NCI-H1105 (cell line): ENCODE results near the gene M6PR.
"Not testable (repeated sequence)": the region's sequence is repeated elsewhere in the genome, so short reads cannot be mapped to it uniquely, and the experiment has no call there.

Experiments used
- DNase-seq: peaks from one replicate; lab custom pipeline; 2025; lab: John Stamatoyannopoulos, UW

The M6PR gene

GRCh38 chr12:8912914-8913313 lies 36.5 kb downstream of the M6PR start:
- peak; percentile 52 for DNase-seq

GRCh38 chr12:8911606-8912268 lies 37.7 kb downstream of the M6PR start:
- no peak for DNase-seq

DNA sequence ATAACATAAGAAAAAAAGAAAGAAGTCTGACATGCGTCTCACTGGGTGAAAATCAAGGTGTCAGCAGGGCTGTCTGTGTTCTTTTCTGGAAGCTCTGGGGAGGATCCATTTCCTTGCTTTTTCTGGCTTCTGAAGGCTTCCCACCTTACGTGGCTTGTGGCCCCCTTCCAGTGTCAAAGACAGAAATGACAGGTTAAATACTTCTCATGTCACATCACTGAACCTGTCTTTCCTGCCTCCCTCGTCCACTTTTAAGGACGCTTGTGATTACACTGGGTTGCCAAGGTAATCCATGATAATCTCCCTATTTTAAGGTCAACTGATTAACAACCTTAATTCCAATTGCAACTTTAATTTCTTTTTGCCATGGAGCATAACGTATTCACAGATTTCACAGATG lies 39.7 kb downstream of the M6PR start:
- no peak for DNase-seq

DNA sequence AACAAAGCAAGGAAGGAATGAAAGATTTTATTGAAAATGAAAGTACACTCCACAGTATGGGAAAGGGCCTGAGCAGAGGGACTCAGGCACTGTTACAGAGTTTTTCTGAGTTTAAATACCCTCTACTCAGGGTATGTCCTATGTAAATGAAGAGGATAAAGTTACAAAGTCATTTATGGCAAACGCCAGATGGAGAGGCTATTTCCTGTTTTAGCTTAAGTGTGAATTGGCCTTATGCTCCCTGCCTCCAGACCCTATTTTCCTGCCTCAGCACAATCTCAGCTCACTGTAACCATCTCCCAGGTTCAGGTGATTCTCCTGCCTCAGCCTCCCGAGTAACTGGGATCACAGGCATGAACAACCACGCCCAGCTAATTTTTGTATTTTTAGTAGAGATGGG lies 41.9 kb downstream of the M6PR start:
- DNase-seq, result no peak

DNA sequence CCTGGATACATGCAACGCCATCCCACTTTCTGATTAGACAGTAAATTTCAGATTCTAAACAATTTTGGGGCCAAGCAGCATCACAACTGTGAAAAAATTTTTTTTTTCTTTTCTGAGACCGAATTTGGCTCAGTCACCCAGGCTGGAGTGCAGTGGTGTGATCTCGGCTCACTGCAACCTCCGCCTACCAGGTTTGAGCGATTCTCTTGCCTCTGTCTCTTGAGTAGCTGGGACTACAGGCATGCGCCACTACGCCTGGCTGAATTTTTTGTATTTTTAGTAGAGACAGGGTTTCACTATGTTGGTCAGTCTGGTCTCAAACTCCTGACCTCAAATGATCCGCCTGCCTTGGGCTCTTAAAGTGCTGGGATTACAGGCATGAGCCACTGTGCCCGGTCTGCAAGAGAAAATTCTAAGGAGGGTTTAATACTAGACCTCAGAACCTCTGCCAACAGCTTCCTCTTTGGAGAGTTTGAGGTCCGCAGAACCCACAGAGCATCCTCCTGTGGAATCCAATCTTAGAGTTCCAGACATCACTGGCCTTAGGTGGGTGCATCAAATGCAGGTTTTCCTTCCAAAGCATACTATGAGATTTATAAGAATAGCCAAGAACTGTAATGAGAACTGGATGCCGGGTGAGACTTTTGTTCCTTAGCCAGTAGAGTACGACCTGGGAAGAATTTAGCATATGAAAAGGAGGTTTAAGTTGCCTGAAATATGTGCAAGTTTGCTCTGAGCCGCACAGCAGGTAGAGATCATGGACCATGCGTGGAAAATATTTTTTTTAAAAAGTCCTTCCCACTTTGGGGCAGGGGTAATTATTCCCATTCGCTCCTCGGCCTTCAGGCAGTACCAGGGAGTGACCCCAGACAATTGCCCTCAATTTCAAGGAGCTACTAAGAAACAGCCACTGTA lies 42.9 kb downstream of the M6PR start:
- DNase-seq, result no peak

DNA sequence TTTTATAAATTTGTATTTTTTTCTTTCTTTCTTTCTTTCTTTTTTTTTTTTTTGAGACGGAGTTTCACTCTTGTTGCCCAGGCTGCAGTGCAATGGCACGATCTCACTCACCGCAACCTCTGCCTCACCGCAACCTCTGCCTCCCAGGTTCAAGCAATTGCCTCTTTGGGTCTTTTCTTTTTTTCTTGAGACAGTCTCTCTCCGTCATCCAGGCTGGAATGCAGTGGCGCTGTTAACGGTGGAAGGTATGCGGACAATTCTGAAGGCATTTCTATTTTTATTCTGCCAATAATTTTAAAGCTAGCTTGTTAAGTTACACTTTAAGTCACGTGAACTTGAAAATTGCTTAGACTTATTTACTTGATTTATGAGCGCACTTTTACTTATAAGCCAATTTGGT lies 43.9 kb downstream of the M6PR start:
- DNase-seq, result no peak

GRCh38 chr12:8904665-8905064 lies 44.8 kb downstream of the M6PR start:
- DNase-seq, result no peak

- no peak for DNase-seq
Measured at GRCh38 chr12:8903646-8904045, 45.8 kb downstream of the M6PR start.

GRCh38 chr12:8902703-8903102 lies 46.7 kb downstream of the M6PR start:
- not testable (repeated sequence) for DNase-seq

- DNase-seq, result no peak
Measured at GRCh38 chr12:8899830-8900229, 49.6 kb downstream of the M6PR start.

- no peak for DNase-seq
Measured at GRCh38 chr12:8897081-8897480, 52.4 kb downstream of the M6PR start.

GRCh38 chr12:8894986-8895385 lies 54.5 kb downstream of the M6PR start:
- DNase-seq, result no peak

DNA sequence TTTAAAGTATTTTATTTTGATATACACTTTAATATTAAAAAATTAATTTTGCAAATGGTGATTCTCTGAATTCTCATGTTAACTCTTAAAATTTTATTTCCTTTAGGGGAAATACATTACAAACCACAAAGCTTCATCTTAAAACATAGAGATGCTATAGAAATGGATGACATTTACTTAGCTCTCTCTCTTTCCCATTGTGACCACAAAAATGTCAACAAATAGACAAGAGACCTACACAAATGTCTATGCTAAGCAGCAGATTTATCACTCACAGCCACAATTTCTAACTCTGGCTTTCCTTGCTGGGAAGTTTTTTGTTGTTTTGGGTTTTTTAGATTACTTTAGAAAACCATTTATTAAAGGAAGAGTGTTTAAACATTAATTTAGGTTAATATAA lies 55.1 kb downstream of the M6PR start:
- DNase-seq, result no peak

GRCh38 chr12:8891976-8892375 lies 57.5 kb downstream of the M6PR start:
- no peak for DNase-seq
